Psoas muscle (tissue), 8 donors: ENCODE data around the gene VSTM2B. TPM values are rescaled to one million over a fixed set of nuclear protein-coding genes. Genes with fewer than 3 reads are reported as not detected.

Source experiments
- ATAC-seq, 4 donors: fragments of 200-7000 bp; cut with Tn5 transposase; one replicate each; pipeline ENCODE4 v1.9.1; 2020; ENCODE audit warnings: moderate library complexity in 3 of 4, mild to moderate bottlenecking in 2 of 4
- DNase-seq, 2 donors: peaks; one replicate each; pipeline ENCODE4 v3.0.0-alpha.2; 2020
- H3K27ac ChIP-seq: fragments of 200-600 bp; one replicate; pipeline ENCODE4 v1.8.0; 2022
- H3K27me3 ChIP-seq, 3 donors: fragments of 200-600 bp in 1 of 3; one replicate each; pipeline versions ENCODE4 v1.6.1 to v1.8.0; 2013 to 2022; ENCODE audit warnings: low read length in 2 of 3, mild to moderate bottlenecking in 2 of 3, moderate library complexity in 1 of 3; ENCODE audit not compliant: insufficient read depth in 3 of 3
- H3K36me3 ChIP-seq, 2 donors: fragments of 200-600 bp in 1 of 2; one replicate each; pipeline versions ENCODE4 v1.6.1 to v1.8.0; 2013 to 2022; ENCODE audit warnings: low read depth in 1 of 2, mild to moderate bottlenecking in 1 of 2, moderate library complexity in 1 of 2; ENCODE audit not compliant: insufficient read depth in 1 of 2
- H3K4me1 ChIP-seq: fragments of 200-600 bp; one replicate; pipeline ENCODE4 v1.8.0; 2022
- H3K4me3 ChIP-seq: fragments of 200-600 bp; one replicate; pipeline ENCODE4 v1.8.0; 2022; ENCODE audit warnings: mild to moderate bottlenecking
- H3K9me3 ChIP-seq: fragments of 200-600 bp; one replicate; pipeline ENCODE4 v1.8.0; 2022
- WGBS, 3 donors: extraction: QIAGEN DNeasy Blood & Tissue Kit; methylation state at CpG; one replicate each; pipeline versions ENCODE4 v1.1.6 to v1.1.7; 2013; 5-methylcytosine and 5-hydroxymethylcytosine counted together
- intact Hi-C, 2 donors: fragments of 100-400 bp; cut with DNase I; formaldehyde crosslinking; loops; one replicate each; pipeline versions ENCODE4 v1.11.0 to v1.14.2; 2022
- polyA plus RNA-seq, 3 donors: library from polyadenylated mRNA; stranded (reverse); fragments of 200-250 nt; gene quantifications; one replicate each; pipeline ENCODE4 v1.2.3, GENCODE V29; 2013
- total RNA-seq, 4 donors: library from RNA; stranded (reverse); fragmentation: NEBNext Ultra II Directional in 2 of 4; extraction: Animal tissue kit (Norgen Biotek cat#: 25700) in 2 of 4; gene quantifications; one replicate each; pipeline versions ENCODE4 v1.2.1 to v1.2.4, GENCODE V29; 2021 to 2023
- TF ChIP-seq, protein P1 (sequence below): fragments of 200-600 bp; IDR thresholded peaks from one replicate; pipeline ENCODE4 v1.8.0; 2022; ENCODE audit warnings: antibody characterized with exemption
- donor health status: healthy with polysubstance abuse.
- donor health status: DM: no; HTN: no; CAD: no; lungs with moderate emphysema.
- donor health status: Bipolar disorder and iron deficiency.
- donor health status: healthy.
- donor health status: DM: yes; HTN: yes; CAD: no.
- donor health status: DM: no; HTN: no; CAD: no.
- donor health status: DM: no; HTN: no; CAD: no.
- donor health status: DM: yes; HTN: yes; CAD: no.

The VSTM2B gene
- total and polyA plus RNA-seq, 7 donors = not detected

GRCh38 chr19:29548483-29549085 lies 22.8 kb downstream of the VSTM2B start:
- H3K27me3 ChIP-seq = peaks cover 0 to 5% (median 4%) of the 10 kb centered on the region in 3 donors
- no peak for ATAC-seq

DNA sequence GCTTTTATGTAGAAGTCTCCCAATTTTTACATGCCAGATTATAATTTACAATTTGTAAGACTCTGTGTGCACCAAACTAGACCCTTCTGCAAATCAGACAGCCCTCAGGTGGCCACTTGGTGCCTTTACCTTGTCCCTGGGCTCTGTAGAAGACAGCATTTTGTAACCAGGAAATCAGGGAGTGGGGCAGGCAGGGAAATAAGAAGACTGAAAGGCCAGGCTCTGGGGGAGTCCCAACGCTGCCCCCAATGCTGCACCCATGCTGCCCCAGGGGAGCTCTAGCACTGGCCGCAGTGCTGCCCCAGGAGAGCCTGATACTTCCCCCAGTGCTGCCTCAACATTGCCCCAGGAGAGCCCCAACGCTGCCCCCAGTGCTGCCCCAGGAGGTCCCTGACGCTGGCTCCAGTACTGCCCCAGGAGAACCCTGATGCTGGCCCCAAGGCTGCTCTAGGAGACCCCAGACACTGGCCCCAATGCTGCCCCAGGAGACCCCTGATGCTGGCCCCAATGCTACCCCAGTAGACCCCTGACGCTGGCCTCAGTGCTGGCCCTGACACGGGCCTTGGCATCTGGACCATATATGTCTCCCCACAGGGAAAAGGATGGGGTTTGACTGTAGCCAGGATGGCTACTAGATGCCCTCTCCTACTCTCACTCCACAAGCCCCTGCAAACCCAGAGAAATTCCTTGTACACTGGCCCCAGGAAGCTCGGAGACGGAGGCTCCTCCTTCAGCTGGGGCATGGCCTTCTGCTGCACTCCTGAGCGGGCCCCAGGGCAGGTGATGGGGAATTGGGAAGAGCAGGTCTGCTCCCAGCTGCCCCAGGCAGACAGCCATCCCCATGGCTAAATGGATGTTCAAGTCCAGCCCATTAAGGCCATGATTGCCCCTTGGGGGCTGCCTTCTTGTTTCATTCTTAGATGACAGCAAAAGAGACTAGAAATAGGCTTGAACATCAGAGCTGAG lies 23.6 kb downstream of the VSTM2B start:
- ATAC-seq = no peak
- H3K27ac ChIP-seq = no peak overlapping the region
- H3K36me3 ChIP-seq = no peaks in the 10 kb centered on the region
- H3K4me1 ChIP-seq = no peaks in the 10 kb centered on the region
- peaks cover 0 to 5% (median 4%) of the 10 kb centered on the region in 3 donors for H3K27me3 ChIP-seq
- H3K4me3 ChIP-seq = no peak overlapping the region
- H3K9me3 ChIP-seq = peaks cover 4% of the 10 kb centered on the region
- 70 to 83% (median 75%) methylated on average over 8 to 9 of the region's 9 CpGs for WGBS, 3 donors
- DNase-seq = no peak
- TF ChIP-seq, protein P1, sequence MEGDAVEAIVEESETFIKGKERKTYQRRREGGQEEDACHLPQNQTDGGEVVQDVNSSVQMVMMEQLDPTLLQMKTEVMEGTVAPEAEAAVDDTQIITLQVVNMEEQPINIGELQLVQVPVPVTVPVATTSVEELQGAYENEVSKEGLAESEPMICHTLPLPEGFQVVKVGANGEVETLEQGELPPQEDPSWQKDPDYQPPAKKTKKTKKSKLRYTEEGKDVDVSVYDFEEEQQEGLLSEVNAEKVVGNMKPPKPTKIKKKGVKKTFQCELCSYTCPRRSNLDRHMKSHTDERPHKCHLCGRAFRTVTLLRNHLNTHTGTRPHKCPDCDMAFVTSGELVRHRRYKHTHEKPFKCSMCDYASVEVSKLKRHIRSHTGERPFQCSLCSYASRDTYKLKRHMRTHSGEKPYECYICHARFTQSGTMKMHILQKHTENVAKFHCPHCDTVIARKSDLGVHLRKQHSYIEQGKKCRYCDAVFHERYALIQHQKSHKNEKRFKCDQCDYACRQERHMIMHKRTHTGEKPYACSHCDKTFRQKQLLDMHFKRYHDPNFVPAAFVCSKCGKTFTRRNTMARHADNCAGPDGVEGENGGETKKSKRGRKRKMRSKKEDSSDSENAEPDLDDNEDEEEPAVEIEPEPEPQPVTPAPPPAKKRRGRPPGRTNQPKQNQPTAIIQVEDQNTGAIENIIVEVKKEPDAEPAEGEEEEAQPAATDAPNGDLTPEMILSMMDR = no peak
- intact Hi-C loops = no loop called here

More at GRCh38 chr19:29548483-29549085, 22.8 kb downstream of the VSTM2B start:
- no peaks in the 10 kb centered on the region for H3K4me1 ChIP-seq
- H3K27ac ChIP-seq = no peak overlapping the region
- TF ChIP-seq, protein P1 = no peak
- H3K9me3 ChIP-seq = no peaks in the 10 kb centered on the region
- intact Hi-C loops = no loop called here
- 69 to 74% (median 72%) methylated on average over 9 of the region's 9 CpGs for WGBS, 3 donors
- no peak overlapping the region for H3K4me3 ChIP-seq
- DNase-seq = no peak
- H3K36me3 ChIP-seq = no peaks in the 10 kb centered on the region

- H3K36me3 ChIP-seq = no peaks in the 10 kb centered on the region
- intact Hi-C loops = no loop called here
- no peaks in the 10 kb centered on the region for H3K4me1 ChIP-seq
- peaks cover 0 to 5% (median 3%) of the 10 kb centered on the region in 3 donors for H3K27me3 ChIP-seq
- H3K4me3 ChIP-seq = no peak overlapping the region
- ATAC-seq = no peak
- H3K27ac ChIP-seq = no peak overlapping the region
- TF ChIP-seq, protein P1 = no peak
- no peak for DNase-seq
- H3K9me3 ChIP-seq = peaks cover 7% of the 10 kb centered on the region
- WGBS, 3 donors = 70 to 86% (median 77%) methylated on average over 5 of the region's 5 CpGs
These were observed 25.1 kb downstream of the VSTM2B start for GRCh38 chr19:29550896-29551295.

DNA sequence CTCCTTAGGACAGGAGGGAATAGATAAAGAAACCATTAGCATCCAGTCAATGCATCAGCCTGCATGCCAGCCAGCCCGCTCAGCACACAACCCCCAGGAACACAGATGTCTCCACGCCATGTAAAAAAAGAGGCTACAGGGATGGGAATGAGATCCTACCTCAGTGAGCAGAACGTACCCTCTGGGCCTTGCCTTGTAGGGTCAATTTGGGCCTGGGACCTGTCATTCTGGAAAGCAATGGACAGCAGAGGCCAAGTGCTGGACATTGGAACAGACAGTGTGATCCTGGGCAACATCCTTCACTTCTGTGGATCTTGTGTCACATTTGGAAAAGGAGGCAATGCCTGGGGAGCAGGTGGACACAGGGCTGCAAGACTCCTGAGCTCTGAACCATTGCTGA lies 26.0 kb downstream of the VSTM2B start:
- 74 to 88% (median 86%) methylated on average over 3 of the region's 3 CpGs for WGBS, 3 donors
- no peak for DNase-seq

More for the DNA sequence above, 26.0 kb downstream of the VSTM2B start:
- H3K27me3 ChIP-seq = peaks cover 0 to 5% (median 3%) of the 10 kb centered on the region in 3 donors
- no peak for ATAC-seq
- no peaks in the 10 kb centered on the region for H3K4me1 ChIP-seq
- TF ChIP-seq, protein P1 = no peak
- peaks cover 7% of the 10 kb centered on the region for H3K9me3 ChIP-seq
- no peak overlapping the region for H3K27ac ChIP-seq
- intact Hi-C loops = no loop called here
- H3K4me3 ChIP-seq = no peak overlapping the region
- no peaks in the 10 kb centered on the region for H3K36me3 ChIP-seq
